ENCODE measurements around the gene PLAAT4. TPM values are rescaled to one million over a fixed set of nuclear protein-coding genes. Genes with fewer than 3 reads are reported as not detected.

The PLAAT4 gene
- total RNA-seq, 4 donors from 2014 or later, result 2.2 to 8.3 (median 6.2) TPM

DNA sequence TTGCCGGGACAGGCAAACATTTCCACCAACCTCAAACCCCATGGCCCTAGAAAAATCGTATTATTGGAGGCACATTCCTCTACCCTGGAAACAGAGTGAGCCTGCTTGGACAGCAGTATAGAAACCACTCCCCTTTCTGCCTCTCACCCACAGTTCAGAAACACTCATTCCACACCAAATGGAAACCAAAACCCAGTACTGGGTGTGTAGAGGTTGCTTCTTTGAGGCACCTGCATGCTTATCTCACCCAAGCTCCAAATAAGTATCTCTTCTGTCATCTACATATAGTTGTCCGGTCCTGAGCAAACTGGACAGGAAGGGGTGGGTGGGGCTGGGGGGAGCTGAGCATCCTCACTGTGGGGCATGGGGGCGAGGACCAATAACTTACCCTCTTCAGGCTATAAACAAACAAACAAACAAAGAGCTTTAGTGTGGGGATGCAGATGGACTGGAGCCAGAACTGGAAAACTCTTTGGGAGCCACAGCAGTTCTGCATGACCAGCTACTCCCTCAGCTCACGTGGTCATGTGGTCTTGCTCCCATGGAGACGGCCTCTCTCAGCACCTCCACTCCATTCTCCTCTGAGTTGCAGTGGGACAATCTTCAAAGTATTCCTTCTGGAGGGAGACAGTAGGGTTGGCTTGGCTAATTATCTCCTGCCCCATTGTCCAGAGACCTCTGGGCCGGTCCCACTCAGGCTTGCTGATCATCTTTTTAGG is 27.6 kb downstream of the PLAAT4 start:
- no peak for TF ChIP-seq POLR2A (IDR thresholded peaks at IDR 0.05)
- TF ChIP-seq, protein P1, sequence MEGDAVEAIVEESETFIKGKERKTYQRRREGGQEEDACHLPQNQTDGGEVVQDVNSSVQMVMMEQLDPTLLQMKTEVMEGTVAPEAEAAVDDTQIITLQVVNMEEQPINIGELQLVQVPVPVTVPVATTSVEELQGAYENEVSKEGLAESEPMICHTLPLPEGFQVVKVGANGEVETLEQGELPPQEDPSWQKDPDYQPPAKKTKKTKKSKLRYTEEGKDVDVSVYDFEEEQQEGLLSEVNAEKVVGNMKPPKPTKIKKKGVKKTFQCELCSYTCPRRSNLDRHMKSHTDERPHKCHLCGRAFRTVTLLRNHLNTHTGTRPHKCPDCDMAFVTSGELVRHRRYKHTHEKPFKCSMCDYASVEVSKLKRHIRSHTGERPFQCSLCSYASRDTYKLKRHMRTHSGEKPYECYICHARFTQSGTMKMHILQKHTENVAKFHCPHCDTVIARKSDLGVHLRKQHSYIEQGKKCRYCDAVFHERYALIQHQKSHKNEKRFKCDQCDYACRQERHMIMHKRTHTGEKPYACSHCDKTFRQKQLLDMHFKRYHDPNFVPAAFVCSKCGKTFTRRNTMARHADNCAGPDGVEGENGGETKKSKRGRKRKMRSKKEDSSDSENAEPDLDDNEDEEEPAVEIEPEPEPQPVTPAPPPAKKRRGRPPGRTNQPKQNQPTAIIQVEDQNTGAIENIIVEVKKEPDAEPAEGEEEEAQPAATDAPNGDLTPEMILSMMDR (IDR thresholded peaks at IDR 0.05), result no peak
- no peak overlapping the region for H3K4me3 ChIP-seq (ENCODE audit: low read depth, poor library complexity, severe bottlenecking)
- DNase-seq (ENCODE audit: low spot score in 2 of 2), result peak in 1 of 2 donors; percentile 58
- 79 to 84% methylated on average over 7 of the region's 7 CpGs for WGBS, 2 donors
- intact Hi-C loops (cut with DNase I; ENCODE audit: low total_unique reads), result no loop called here

DNA sequence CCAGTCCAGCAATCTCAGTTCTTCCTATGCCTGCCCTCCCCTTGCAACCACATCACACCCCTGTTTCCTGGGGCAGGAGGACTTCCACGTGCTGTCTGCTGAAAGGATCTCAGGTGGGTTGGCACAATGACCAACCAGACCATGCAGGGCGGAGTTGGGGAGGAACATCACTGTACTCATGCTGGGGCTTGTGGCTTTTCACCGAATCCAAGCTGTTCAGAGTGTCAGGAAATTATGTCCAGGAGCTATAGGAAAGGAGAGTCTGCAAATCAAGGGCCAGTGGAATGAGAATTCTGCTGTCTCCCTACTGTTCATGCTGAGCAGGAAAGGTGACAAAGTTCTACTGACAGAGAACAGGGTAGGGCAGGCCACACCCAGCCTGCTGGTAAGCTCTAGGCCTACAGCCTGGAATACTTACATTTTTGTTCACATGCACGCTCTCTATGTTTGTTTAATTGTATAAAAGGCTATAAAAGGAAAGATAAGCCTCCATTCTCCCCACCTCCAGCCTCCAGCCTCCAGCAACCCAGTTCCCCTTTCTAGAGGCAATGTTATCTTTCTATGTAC is 28.3 kb downstream of the PLAAT4 start:
- H3K4me3 ChIP-seq (ENCODE audit: low read depth, poor library complexity, severe bottlenecking), result no peak overlapping the region
- 59 to 64% methylated on average over 4 of the region's 4 CpGs for WGBS, 2 donors
- intact Hi-C loops (cut with DNase I; ENCODE audit: low total_unique reads), result no loop called here
- peak in 1 of 2 donors; percentile 59 for DNase-seq (ENCODE audit: low spot score in 2 of 2)
- TF ChIP-seq, protein P1 (IDR thresholded peaks at IDR 0.05), result no peak
- TF ChIP-seq POLR2A (IDR thresholded peaks at IDR 0.05), result no peak

GRCh38 chr11:63567044-63567840 is 30.6 kb downstream of the PLAAT4 start:
- intact Hi-C loops (cut with DNase I; ENCODE audit: low total_unique reads), result no loop called here
- peak in 1 of 2 donors; percentile 27 for DNase-seq (ENCODE audit: low spot score in 2 of 2)
- 33 to 35% methylated on average over 5 of the region's 5 CpGs for WGBS, 2 donors
- no peak overlapping the region for H3K4me3 ChIP-seq (ENCODE audit: low read depth, poor library complexity, severe bottlenecking)
- TF ChIP-seq, protein P1 (IDR thresholded peaks at IDR 0.05), result no peak
- TF ChIP-seq POLR2A (IDR thresholded peaks at IDR 0.05), result no peak

DNA sequence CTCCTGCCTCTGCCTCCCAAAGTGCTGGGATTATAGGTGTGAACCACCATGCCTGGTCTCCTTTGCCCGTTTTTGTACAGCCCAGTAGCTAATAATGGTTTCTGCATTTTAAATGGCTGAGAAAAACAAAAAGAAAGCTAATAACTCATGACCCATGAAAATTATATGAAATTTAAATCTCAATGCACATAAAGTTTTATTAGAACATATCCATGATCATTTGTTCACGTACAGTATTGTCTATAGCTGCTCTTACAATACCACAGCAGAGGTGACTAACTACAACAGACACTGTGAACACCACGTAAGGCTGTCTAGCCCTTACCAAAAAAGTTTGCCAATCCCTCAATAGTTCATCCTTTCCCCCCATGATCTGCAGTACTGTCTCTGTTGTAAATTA is 33.0 kb downstream of the PLAAT4 start:
- no peak for DNase-seq (ENCODE audit: low spot score in 2 of 2)
- 94 to 96% methylated on average over 3 of the region's 3 CpGs for WGBS, 2 donors
- TF ChIP-seq, protein P1 (IDR thresholded peaks at IDR 0.05), result no peak
- TF ChIP-seq POLR2A (IDR thresholded peaks at IDR 0.05), result no peak
- H3K4me3 ChIP-seq (ENCODE audit: low read depth, poor library complexity, severe bottlenecking), result no peak overlapping the region
- intact Hi-C loops (cut with DNase I; ENCODE audit: low total_unique reads), result no loop called here

DNA sequence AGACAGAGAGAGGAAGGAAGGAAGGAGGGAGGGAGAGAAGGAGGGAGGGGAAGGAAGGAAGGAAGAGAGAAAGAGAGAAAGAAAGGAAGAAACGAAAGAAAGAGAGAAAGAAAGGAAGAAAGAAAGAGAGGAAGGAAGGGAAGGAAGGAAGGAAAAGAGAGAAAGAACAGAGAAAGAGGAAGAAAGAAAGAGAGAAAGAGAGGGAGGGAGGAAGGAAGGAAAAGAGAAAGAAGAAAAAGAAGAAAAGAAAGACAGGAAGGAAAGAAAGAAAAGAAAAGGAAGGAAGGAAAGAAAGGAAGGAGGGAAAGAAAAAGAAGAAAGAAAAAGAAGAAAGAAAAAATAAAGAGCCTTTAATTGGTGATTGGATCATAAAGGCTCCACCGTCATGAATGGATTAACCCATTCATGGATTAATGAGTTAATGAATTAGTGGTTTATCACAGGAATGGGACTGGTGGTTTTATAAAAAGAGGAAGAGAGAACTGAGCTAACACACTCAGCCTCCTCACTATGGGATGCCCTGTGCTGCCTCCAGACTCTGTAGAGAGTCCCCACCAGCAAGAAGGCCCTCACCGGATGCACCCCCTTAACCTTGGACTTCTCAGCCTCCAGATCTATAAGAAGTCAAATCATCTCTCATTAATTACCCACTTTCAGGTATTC is 35.5 kb downstream of the PLAAT4 start:
- intact Hi-C loops (cut with DNase I; ENCODE audit: low total_unique reads), result no loop called here
- TF ChIP-seq, protein P1 (IDR thresholded peaks at IDR 0.05), result no peak
- TF ChIP-seq POLR2A (IDR thresholded peaks at IDR 0.05), result no peak
- H3K4me3 ChIP-seq (ENCODE audit: low read depth, poor library complexity, severe bottlenecking), result no peak overlapping the region
- DNase-seq (ENCODE audit: low spot score in 2 of 2), result no peak
- WGBS, 2 donors, result 55 to 59% methylated on average over 3 of the region's 3 CpGs
